Kasumi-1 (cell line): ENCODE results near the gene CFAP65.

Experiments used
- DNase-seq, 2 experiments: peaks; one replicate each; lab custom pipeline; 2025; lab: John Stamatoyannopoulos, UW

Gene CFAP65

GRCh38 chr2:219009294-219009693, 32.0 kb downstream of the CFAP65 start:
- DNase-seq = no peak

GRCh38 chr2:219003979-219004378, 37.3 kb downstream of the CFAP65 start:
- no peak for DNase-seq

GRCh38 chr2:219003267-219003634, 38.1 kb downstream of the CFAP65 start:
- DNase-seq = no peak

GRCh38 chr2:219002395-219003266, 38.7 kb downstream of the CFAP65 start:
- no peak for DNase-seq

- no peak for DNase-seq
Measured at GRCh38 chr2:219001577-219002394, 39.5 kb downstream of the CFAP65 start.

- DNase-seq = no peak
Measured at GRCh38 chr2:219001100-219001576, 40.2 kb downstream of the CFAP65 start.

GRCh38 chr2:219000569-219000960, 40.8 kb downstream of the CFAP65 start:
- no peak for DNase-seq

- DNase-seq = no peak
Measured at GRCh38 chr2:218999881-219000568, 41.3 kb downstream of the CFAP65 start.

GRCh38 chr2:218999021-218999880, 42.1 kb downstream of the CFAP65 start:
- DNase-seq = no peak

GRCh38 chr2:218998414-218999002, 42.8 kb downstream of the CFAP65 start:
- DNase-seq = no peak

GRCh38 chr2:218997731-218998130, 43.6 kb downstream of the CFAP65 start:
- DNase-seq = no peak

GRCh38 chr2:218996937-218997336, 44.4 kb downstream of the CFAP65 start:
- DNase-seq = no peak

- peak in 1 of 2 experiments; percentile 24 for DNase-seq
Measured at GRCh38 chr2:218995972-218996711, 45.2 kb downstream of the CFAP65 start.

GRCh38 chr2:218995561-218995960, 45.8 kb downstream of the CFAP65 start:
- DNase-seq = no peak

- no peak for DNase-seq
Measured at GRCh38 chr2:218993345-218994315, 47.7 kb downstream of the CFAP65 start, which contains the start of gene CRYBA2. TSS of gene CRYBA2 (minus strand) at chr2:218993422. CDS start at chr2:218993176, 246 bp downstream.

- no peak for DNase-seq
Measured at GRCh38 chr2:218992703-218993344, 48.5 kb downstream of the CFAP65 start.

- DNase-seq = no peak
Measured at GRCh38 chr2:218992196-218992595, 49.1 kb downstream of the CFAP65 start.

GRCh38 chr2:218991674-218992168, 49.6 kb downstream of the CFAP65 start:
- DNase-seq = no peak
